RWPE1 (cell line): ENCODE measurements around the gene CYTIP.

Experiments used
- CTCF ChIA-PET: fragments of 350-600 bp; sonication (Branson Sonifier 250); formaldehyde crosslinking; extraction: SDS; loops from one replicate; lab custom pipeline; 2021; lab: Yijun Ruan, JAX
- POLR2A ChIA-PET: fragments of 400-600 bp; formaldehyde crosslinking; extraction: SDS; loops from one replicate; lab custom pipeline; 2020; ENCODE audit warnings: antibody characterized with exemption; ENCODE audit not compliant: low non-redundant PET; lab: Yijun Ruan, JAX
- DNase-seq: peaks from one replicate; pipeline ENCODE4 v3.0.0; 2012; ENCODE audit warnings: low spot score
- H3K27ac ChIP-seq: fragments of 450-650 bp; 2 replicates; pipeline ENCODE4 v1.5.1; 2017
- CTCF ChIP-seq: fragments of 450-650 bp; conservative IDR thresholded peaks from 2 replicates; pipeline ENCODE4 v1.5.1; 2017; ENCODE audit warnings: low read depth, mild to moderate bottlenecking

Gene CYTIP

DNA sequence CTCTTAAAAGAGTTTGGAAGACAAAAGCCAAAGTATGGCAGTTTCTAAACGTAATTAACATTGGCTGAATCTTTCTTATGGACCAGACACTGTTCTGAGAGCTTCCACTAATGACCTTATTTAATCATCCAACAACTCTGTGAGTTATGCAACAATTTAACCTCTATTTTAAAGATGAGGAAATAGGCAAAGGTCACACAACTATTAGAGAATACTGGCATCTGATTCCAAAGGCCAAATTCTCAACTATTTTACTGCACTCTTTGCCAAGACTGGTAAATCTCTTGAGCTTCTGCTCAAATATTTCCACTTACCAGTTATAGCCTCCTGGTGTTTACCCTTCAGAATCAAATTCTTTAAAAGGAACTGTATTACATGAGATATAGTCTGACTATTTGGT is 76.2 kb downstream of the CYTIP start:
- POLR2A ChIA-PET, result no interaction called here
- CTCF ChIA-PET, result interaction anchor here (1.0 kb wide), 1 partner anchor 32 kb away, joined by 7 read pairs; no protein-coding TSS in a partner anchor
- TF ChIP-seq CTCF, result no peak
- H3K27ac ChIP-seq, result no peak overlapping the region
- no peak for DNase-seq
